PC-9 (cell line): ENCODE results near the gene CSGALNACT2.

ENCODE experiments used
- EZH2 ChIP-seq: fragments of 200-600 bp; sonication (generic); IDR thresholded peaks from 2 replicates; pipeline ENCODE4 v1.8.0; 2017; ENCODE audit warnings: antibody characterized with exemption, low read depth
- TF ChIP-seq, protein P1 (sequence below): fragments of 200-600 bp; sonication (generic); conservative IDR thresholded peaks from 2 replicates; pipeline ENCODE4 v1.6.1; 2017; ENCODE audit warnings: mixed run types, antibody characterized with exemption, mild to moderate bottlenecking, moderate library complexity

DNA sequence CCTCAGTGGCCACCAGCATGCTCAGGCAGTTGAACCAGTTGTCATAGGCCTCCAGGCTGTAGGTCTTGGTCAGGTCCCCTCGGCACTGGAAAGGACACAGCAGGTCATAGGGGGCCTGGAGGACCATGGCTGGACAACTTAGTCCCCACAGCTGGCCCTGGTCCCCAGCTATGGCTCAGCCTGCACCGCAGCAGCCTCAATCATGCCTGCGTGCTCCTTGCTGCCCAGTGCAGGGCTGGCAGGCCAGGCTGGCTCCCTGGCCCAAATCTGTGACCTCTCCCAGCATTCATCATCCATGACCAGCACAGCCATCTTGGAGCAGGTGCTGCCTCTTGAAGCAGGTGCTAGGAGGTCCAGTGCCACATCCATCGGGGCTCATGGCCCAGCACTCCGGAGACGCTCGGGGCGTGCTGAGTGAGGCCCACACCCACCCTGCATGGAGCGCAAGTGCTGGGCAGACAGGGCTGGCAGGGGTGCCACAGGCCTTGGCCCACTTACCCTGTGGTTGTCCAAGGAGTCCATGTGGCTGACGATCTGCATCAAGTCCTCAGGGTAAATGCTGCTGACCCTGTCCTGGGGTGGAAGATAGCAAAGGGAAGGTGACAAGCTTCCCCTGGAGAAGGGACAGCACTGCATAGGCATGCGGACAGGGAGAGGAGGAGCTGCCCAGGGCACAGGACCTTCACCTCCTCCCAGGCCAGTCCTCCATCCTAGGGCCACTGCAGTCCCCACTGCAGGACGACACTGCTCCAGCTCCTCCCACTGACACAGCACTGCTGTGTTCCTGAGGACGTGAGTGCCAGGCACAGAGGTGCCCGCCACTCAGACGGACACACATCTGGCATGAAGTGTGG, 61.7 kb downstream of the CSGALNACT2 start:
- TF ChIP-seq, protein P1, sequence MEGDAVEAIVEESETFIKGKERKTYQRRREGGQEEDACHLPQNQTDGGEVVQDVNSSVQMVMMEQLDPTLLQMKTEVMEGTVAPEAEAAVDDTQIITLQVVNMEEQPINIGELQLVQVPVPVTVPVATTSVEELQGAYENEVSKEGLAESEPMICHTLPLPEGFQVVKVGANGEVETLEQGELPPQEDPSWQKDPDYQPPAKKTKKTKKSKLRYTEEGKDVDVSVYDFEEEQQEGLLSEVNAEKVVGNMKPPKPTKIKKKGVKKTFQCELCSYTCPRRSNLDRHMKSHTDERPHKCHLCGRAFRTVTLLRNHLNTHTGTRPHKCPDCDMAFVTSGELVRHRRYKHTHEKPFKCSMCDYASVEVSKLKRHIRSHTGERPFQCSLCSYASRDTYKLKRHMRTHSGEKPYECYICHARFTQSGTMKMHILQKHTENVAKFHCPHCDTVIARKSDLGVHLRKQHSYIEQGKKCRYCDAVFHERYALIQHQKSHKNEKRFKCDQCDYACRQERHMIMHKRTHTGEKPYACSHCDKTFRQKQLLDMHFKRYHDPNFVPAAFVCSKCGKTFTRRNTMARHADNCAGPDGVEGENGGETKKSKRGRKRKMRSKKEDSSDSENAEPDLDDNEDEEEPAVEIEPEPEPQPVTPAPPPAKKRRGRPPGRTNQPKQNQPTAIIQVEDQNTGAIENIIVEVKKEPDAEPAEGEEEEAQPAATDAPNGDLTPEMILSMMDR, result no peak
- TF ChIP-seq EZH2, result no peak
